Endothelial cell of umbilical vein (primary cell): ENCODE data around the gene FAM50B.

ENCODE experiments used
- FOS ChIP-seq: IDR thresholded peaks from 2 replicates; pipeline ENCODE4 v1.6.1; 2011; ENCODE audit warnings: mild to moderate bottlenecking, low read length, moderate library complexity, borderline replicate concordance; ENCODE audit not compliant: insufficient read depth
- MYC ChIP-seq: IDR thresholded peaks from one replicate; pipeline ENCODE4 v1.6.1; 2011; ENCODE audit warnings: mild to moderate bottlenecking, low read depth, low read length
- POLR2A ChIP-seq: IDR thresholded peaks from 2 replicates; pipeline ENCODE4 v1.6.1; 2012; ENCODE audit warnings: low read depth, mild to moderate bottlenecking, control low read depth, low read length
- TF ChIP-seq, protein P1 (sequence below), 2 donors: IDR thresholded peaks; 1 replicate in 1 of 2; 2 replicates in 1 of 2; pipeline ENCODE4 v1.5.1; 2011; ENCODE audit warnings: low read length in 2 of 2, mild to moderate bottlenecking in 2 of 2, moderate library complexity in 2 of 2, control low read depth in 1 of 2, inconsistent platforms in 1 of 2, low read depth in 1 of 2; ENCODE audit not compliant: insufficient read depth in 1 of 2; ENCODE audit errors: extremely low read depth in 1 of 2
- TF ChIP-seq, protein P2 (sequence below): IDR thresholded peaks from 2 replicates; pipeline ENCODE4 v1.6.1; 2011; ENCODE audit not compliant: insufficient read depth, insufficient read length

DNA sequence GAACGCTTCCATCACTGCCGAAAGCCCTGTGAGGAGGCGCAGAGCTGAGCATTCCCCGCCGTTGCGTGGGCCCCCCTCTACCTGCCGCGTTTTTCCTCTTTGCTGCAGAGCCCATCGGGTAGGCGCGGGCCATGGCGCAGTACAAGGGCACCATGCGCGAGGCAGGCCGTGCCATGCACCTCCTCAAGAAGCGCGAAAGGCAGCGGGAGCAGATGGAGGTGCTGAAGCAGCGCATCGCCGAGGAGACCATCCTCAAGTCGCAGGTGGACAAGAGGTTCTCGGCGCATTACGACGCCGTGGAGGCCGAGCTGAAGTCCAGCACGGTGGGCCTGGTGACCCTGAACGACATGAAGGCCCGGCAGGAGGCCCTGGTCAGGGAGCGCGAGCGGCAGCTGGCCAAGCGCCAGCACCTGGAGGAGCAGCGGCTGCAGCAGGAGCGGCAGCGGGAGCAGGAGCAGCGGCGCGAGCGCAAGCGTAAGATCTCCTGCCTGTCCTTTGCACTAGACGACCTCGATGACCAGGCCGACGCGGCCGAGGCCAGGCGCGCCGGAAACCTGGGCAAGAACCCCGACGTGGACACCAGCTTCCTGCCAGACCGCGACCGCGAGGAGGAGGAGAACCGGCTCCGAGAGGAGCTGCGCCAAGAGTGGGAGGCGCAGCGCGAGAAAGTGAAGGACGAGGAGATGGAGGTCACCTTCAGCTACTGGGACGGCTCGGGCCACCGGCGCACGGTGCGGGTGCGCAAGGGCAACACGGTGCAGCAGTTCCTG, 693 bp downstream of the FAM50B start:
- TF ChIP-seq POLR2A, result no peak
- TF ChIP-seq, protein P1, sequence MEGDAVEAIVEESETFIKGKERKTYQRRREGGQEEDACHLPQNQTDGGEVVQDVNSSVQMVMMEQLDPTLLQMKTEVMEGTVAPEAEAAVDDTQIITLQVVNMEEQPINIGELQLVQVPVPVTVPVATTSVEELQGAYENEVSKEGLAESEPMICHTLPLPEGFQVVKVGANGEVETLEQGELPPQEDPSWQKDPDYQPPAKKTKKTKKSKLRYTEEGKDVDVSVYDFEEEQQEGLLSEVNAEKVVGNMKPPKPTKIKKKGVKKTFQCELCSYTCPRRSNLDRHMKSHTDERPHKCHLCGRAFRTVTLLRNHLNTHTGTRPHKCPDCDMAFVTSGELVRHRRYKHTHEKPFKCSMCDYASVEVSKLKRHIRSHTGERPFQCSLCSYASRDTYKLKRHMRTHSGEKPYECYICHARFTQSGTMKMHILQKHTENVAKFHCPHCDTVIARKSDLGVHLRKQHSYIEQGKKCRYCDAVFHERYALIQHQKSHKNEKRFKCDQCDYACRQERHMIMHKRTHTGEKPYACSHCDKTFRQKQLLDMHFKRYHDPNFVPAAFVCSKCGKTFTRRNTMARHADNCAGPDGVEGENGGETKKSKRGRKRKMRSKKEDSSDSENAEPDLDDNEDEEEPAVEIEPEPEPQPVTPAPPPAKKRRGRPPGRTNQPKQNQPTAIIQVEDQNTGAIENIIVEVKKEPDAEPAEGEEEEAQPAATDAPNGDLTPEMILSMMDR (IDR thresholded peaks at IDR 0.05; ENCODE audit: extremely low read depth in 1 of 2, insufficient read depth in 1 of 2, low read depth in 1 of 2, low read length in 2 of 2), result no peak
- no peak for TF ChIP-seq FOS
- TF ChIP-seq MYC, result no peak
- TF ChIP-seq, protein P2, sequence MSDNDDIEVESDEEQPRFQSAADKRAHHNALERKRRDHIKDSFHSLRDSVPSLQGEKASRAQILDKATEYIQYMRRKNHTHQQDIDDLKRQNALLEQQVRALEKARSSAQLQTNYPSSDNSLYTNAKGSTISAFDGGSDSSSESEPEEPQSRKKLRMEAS, result no peak
